HG02610 (cell line): ENCODE data around the gene AMBRA1.

ENCODE experiments used
- ATAC-seq: cut with Tn5 transposase; IDR thresholded peaks from one replicate; pipeline ENCODE4 v1.9.1; 2021; ENCODE audit warnings: mild to moderate bottlenecking, moderate library complexity; ENCODE audit not compliant: unreplicated experiment

The AMBRA1 gene

DNA sequence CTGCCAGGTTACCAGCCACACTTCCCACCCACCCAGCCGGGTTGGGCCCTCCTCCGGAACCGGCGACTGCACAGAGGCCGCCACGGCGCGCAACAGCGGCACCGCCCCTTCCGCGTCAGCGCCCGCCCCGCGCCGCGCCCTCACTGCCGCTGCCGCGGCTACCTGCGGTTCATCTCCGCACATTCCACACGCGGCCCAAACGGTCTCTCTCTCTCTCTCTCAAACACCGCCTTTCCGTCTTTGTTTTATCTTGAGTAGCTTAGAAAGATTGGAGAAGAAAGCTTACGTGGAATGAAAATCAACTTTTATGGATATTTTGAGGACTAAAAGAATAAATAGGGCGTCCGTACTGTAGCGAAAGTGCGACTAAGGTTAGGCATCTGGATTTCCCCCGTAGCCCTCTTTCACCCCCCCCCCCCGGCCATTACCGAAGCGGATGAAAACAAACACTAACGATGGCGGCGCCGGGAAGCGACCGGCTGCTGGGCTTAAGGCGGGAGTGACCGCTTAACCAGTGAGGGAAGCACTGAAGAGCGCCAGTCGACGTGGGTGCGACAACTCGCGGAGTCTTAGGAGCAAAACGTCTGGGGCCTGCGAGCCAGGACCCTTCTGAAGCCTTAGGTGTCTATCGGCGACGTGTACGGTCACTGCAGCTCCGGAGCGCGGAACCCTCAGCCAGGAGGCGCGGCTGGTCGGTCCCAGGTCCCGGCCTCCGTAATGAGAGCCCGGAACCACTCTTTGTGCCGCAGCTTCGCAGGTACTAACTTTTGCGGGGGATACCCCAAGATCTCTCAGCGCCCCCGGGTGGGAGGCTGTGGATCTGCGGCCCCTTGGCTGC is 23.5 kb upstream of the AMBRA1 start, which contains the start of the genes ATG13 and HARBI1:
Gene ATG13 (plus strand): TSS at position 420 of the 838 bp plus-strand sequence. CDS start 26,739 bp downstream, outside the sequence.
Gene HARBI1 (minus strand): TSS at position 94 of the 838 bp plus-strand sequence. CDS start 990 bp downstream, outside the sequence.
- ATAC-seq = peak; percentile 96

DNA sequence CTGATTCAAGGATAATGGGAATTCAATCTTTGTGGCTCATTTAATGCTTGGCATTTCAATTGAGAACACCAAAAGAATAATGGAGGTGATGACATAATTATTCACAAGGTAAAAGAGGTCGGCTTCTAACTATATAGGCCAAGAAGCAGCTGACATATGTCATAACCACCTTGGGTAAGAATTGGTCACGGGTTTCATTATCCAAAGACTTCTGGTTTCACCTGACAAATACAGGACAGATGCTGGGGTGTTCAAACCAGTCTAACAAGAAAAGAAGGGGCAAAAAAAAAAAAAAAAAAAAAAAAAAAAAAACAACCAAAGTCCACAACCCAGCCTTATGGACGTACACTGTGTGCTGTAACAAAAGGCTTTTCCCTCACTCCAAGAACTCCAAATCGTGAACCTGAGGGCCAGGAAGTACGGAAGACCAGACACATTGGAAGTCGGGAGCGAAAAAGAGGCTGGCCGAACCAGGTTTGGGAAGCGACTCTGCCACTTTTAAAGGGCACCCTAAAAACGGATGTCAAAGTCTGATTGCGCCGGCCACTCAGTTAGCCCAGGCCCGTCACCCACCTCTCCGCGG is 22.8 kb upstream of the AMBRA1 start:
- no peak for ATAC-seq

DNA sequence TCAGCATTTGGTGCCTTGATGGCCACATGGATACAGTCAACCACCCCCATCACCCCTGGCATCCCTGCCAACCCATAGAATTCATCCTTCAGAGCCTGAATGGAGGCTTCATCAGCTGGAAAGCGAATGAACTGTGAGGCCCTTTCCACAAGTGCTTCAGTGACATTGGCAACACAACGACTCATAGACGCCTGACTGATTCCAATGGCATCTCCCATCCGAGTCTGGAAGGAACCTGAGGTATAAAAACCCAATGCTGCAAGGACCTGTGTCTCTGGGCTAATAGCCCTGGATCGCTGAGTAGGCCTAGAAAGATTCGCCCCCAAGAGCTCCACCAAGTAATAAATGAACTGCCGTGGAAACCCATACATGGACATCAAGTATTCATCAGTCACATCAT is 21.9 kb upstream of the AMBRA1 start:
- ATAC-seq = no peak

DNA sequence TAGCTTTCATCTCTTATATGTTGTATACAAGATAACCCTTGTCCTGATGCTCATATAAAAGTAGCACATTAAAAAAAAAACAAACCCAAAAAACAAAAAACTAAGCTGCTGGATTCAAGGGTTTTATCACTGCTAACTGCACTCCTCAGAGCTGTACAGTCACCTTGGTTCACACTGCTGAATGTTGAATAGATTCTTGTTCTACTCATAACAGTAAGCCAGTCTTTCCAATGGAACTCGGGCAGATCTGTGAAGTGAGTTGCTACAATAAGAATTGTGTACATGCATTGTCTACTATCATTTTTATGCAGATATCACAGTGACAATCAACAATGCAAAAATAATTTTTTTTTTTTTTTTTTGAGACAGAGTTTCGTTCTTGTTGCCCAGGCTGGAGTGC is 18.5 kb upstream of the AMBRA1 start:
- no peak for ATAC-seq

DNA sequence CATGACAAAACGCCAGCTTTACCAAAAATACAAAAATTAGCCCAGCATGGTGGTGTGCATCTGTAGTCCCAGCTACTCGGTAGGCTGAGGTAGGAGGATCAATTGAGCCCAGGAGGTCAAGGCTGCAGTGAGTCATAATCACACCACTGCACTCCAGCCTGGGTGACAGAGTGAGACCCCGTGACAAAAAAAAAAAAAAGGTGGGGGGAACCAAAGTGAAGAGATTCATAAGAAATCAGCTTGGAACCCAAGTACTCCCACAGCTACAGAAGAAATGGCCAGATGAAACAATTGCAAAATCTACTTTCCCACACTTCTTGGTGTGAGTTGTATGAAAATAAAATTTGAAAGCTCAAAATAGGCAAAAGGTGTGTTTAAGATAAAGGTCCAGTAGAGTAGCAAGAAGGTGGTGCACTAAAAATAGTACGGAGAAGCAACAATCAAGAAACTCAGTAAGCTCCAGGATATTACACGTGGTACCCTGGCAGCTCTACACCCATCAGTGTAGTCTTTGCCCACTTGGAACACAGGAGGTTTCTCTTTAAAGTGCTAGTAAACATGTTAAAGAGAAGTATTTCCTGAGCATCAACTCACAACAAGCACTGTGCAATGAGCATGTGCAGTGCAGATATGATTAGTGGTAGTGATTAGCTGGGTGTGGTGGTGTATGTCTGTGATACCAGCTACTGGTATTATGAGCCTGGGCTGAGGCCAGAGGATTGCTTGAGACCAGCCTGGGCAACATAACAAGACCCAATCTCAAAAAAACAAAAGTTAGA is 17.9 kb upstream of the AMBRA1 start:
- ATAC-seq = no peak

DNA sequence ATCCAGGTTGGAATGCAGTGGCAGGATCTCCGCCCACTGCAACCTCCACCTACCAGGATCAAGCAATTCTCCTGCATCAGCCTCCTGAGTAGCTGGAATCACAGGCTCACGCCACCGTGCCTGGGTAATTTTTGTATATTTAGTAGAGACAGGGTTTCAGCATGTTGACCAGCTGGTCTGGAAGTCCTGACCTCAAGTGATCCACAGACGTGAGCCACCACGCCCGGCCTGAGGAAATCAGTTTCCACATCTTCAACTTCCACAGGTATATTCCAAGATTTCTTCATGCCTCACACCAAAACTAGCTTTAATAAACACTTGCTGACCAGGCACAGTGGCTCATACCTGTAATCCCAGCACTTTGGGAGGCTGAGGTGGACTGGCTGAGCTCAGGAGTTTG is 15.6 kb upstream of the AMBRA1 start:
- ATAC-seq = no peak

DNA sequence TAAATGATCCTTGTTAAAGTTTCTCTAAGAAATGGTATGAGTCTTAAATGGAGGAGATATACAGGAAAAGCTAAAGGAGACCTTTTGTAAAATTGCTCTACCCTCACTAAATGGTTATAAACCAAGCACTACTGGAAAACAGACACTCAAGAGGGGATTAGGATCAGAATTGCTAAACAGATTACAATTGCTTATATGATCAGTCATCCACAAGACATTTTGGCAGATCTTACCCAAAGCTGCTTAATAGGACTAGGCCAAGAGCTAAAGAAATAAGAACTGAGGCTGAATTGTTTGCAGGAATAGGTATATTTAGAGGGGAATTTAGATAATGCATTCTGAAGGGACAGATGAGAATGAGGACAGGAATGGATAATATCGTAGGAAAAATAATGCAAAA is 13.7 kb upstream of the AMBRA1 start:
- no peak for ATAC-seq

DNA sequence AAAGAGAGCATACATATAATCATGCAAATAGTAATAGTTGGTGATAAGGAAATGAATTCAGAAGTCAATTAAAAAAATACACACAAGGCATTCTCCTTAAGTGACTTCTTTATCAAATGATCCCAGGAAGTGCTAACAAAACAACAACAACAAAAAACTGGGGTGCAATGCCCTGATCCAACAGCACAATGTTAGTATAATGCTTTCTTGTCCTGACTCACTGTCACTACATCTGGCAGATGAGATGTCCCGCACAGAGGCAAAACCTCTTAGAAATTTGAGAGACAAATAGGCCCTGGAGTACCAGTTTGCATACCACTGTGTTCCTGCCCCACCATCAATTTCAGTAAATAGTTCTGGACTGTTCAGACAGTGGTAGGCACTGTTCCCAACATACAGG is 11.0 kb upstream of the AMBRA1 start:
- no peak for ATAC-seq

DNA sequence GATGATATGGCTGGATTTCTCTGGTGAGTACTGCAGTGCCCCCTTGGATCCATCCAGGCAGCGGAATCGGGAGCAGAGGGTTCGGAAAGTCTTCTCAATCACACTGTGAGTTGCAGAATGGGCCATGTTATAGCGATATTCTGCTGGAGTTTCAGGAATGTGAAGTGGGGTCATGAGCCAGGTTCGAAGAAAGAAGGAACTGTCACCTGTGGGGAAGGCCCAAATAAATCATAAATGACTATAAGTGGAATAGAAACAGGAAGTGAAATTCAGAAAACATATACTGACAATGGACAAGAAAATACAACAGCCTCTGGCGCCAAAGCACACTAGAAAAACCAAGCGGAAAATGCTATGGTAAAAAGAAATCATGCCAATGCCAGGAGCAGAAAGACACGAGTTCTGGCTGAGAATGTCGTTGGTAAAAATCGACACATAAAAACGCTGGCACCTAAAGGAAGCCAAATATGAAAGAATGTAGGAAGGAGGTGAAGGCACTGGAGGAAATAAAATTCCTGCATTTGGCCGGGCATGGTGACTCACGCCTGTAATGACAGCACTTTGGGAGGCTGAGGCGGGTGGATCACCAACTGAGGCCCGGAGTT is 10.0 kb upstream of the AMBRA1 start:
- ATAC-seq = no peak

DNA sequence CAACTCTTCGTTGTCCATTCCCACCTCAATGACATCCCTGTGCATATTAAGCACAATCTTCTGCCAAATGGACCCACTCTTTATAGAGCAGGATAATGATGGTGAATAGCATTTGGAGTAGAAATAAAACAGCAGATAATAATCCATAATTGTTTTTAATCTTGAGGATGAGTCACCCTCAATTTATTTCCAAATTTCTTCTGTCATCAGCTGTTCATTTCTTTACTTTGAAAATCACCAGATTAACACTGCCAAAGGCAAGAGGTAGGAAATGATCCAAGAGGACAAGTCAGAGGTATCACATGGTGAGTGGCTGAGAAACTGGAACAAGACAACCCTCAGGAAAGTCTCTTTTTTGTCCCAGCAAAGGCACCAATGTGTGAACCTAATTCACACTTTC is 7.3 kb upstream of the AMBRA1 start:
- ATAC-seq = no peak

DNA sequence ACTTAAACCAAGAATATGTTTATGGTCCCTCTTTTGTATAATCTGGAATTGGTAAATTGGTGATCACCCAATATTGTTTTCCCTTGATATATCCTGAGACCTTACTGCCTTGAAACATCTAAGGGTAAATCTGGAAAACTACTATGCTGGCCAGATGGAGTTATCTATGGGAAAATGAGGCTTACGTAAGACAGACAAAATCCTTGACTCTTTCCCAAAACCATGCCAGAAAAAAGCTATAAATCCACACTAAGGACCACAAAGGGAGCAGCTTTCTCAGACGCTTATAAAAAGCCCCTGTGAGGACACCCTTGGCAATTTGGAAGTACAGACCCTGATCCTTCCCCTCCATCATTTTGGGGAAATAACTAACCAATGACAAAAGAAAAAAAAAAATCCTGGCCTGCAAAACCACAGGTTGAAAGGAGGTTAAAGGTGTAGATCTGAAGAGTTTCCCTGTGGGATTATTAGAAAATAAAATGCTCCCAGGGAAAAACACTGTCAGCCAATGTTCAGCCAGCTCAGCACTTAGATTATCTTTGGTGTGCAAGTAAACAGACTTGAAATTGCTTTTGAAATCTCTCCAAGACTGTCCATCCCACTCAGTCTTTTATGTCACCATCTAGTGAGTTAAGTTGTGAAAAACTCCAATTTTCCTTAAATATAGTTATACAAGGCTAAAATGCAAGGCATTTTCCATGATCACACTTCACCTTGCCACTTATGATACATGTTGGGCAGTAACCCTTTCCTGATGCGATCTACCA is 6.6 kb upstream of the AMBRA1 start:
- ATAC-seq = no peak

DNA sequence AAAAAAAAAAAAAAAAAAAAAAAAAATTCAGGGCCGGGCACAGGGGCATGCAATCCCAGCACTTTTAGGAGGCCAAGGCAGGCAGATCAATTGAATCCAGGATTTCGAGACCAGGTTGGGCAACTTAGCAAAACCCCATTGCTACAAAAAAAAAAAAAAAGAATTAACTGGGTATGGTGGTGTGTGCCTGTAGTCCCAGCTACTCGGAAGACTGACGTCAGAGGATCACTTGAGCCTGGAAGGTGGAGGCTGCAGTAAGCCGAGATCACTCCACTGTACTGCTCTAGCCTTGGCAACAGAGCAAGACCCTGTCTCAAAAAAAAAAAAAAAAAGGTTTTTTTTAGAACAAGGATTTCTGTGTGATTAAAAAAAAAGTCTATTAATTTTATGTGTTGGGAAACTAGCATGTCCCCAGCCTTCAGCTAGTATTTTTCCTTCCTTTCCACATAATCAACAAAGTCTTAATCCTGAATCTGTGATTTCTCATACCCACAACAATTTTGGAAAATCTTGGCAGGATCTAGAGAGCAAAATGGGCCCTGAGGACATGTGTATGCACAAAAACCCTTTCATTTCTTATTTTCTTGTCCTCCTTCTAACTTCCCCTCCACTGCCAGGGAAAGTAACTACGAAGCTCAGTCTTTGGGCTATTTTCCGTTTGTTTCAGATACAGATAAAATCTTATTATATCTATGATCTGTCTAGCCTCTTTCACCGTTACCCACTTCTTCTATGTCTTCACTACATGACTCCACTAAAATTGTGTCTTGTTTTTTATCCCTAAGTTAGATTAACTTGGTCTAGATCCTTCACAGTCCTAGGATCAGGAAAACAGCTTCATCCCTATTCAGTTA is 5.7 kb upstream of the AMBRA1 start:
- no peak for ATAC-seq

DNA sequence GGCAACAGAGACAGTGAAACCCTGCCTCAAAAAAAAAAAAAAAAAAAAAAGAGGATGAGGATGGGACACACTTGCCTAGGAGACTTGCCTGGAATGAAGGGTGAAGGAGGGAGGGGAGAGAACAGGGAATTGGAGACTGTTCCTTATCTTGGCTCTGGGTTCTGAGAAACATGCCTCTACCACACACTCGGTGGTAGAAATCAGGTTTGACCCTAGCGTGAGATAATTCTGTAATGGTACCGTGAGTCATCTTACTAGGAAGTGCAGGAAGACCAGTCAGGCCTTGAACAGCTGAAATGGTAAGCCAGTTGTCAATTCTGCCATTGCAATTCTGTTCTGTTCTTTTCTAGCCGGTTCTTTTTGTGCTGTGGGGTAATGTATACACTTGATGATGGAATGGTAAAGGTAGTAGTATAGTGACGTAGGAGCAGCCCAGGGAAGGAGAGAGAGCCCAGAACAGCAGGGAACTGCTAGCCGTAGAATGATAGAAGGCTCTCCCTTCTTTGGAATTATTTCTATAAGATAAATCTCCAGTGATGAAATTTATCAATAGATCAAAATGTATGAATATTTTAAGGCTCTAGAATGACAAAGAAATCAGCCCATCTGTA is 3.9 kb upstream of the AMBRA1 start:
- no peak for ATAC-seq

DNA sequence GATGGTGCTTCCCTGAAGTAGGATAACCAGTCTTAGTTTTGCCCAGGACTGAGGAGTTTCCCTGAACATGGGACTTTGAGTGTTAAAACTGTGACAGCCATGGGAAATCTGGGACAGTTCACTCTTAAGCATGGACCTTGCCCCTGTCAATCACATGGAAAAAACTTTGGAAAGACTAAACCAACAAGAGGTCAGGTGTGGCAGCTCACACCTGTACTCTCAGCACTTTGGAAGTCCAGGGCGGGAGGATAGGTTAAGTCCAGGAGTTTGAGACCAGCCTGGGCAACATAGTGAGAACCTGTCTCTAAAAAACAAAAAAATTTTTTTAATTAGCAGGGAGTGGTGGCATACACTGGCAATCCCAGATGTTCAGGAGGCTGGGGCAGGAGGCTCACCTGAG is 3.3 kb upstream of the AMBRA1 start:
- no peak for ATAC-seq

DNA sequence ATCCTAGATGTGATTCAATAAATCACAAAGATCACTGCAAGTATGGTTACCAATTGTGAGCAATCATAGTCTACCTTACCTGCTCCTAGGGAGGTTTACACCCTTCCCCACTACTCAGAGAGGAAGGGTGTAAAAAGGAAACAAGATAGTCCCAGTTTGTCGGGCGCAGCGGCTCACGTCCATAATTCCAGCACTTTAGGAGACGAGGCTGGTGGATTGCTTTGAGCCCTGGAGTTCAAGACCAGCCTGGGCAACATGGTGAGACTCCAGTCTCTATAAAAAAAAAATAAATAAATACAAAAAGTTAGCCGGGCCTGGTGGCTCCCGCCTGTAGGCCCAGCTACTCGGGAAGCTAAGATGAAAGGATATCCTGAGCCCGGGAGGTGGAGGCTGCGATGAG is 962 bp upstream of the AMBRA1 start:
- no peak for ATAC-seq

DNA sequence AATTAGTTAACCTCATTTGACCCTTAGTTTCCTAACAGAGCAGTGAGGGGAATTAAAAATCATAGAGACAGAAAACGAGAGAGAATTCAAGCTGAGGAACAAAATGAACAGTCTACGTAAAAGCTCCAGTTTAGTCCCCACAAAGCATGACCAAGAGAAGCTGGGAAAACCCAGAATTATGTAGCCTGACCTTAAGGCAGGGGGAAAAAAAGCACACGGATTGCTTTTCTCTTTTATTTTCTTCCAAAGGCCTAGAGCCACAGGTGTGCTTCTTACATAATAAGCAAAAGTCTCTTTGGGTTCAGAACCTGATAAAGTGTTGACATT is 514 bp upstream of the AMBRA1 start:
- ATAC-seq = no peak

DNA sequence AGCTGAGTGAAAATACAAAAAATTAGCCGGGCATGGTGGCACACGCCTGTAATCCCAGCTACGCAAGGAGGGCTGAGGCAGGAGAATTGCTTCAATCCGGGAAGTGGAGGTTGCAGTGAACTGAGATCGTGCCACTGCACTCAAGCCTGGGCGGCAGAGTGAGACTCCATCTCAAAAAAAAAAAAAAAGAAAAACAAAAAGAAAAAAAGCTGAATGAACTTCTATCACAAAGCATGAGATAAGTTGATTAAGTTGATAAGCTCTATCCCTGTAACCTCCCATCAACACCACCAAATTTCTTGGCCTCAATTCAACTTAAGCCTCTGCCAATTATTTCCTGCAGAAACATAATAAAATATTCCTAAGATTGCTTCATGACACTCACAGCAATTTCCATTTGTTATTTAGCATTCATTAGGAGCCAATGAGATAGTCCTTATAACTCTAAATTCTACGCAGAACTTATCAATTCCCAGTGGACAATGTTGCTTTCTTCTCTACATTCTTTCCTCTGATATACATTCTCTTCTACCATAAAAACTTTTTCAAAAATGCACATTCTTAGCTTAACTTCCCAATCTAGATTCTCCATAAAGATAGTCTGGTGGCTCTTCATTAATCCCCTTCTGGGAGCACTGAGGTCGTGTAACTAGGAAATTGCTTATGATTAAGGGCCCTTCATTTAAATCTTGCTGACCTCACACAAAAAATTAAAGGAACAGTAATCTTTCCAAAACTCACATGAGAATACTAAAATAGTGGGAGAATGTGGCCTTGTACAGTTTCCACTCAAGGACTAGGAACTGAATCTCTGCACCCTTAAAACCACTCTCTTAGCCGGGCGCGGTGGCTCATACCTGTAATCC is 2.9 kb downstream of the AMBRA1 start:
- ATAC-seq = no peak

DNA sequence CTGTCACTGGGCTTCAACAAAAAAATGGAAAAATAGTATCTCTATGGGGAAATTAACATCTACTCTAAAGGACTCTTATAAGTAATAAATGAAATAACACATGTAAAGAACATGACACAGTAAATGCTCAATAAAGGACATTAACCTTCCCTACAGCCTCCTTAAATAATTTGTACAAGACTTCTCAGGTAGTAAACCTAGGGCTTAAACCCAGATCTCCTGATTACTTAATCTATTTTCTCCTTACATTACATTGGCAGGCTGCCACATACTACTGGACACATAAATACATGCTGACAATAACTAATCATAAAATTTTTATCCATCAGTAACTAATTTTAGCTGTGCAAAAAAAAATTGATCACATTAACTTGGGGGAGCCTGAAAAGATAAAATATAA is 4.9 kb downstream of the AMBRA1 start:
- no peak for ATAC-seq
